ENCODE results near the gene CLDN7. TPM values are rescaled to one million over a fixed set of nuclear protein-coding genes. Genes with fewer than 3 reads are reported as not detected.

Gene CLDN7
- total RNA-seq, 4 donors from 2014 or later, result 3.0 to 9.0 (median 7.4) TPM

GRCh38 chr17:7254511-7254910 is 7.8 kb downstream of the CLDN7 start:
- DNase-seq (ENCODE audit: low spot score), result no peak
- ATAC-seq (ENCODE audit: low FRiP score), result no peak
- no peak for TF ChIP-seq CTCF (IDR thresholded peaks at IDR 0.05)

- DNase-seq (ENCODE audit: low spot score), result no peak
- no peak for TF ChIP-seq CTCF (IDR thresholded peaks at IDR 0.05)
- no peak for ATAC-seq (ENCODE audit: low FRiP score)
Observed at GRCh38 chr17:7253082-7253481, 9.2 kb downstream of the CLDN7 start.

GRCh38 chr17:7252176-7253043 is 9.9 kb downstream of the CLDN7 start, which contains the start of gene ELP5:
Gene ELP5 (plus strand): TSS chr17:7252215. CDS start chr17:7252551, 336 bp downstream.
- TF ChIP-seq CTCF (IDR thresholded peaks at IDR 0.05), result no peak
- DNase-seq (ENCODE audit: low spot score), result peak; percentile 92
- ATAC-seq (ENCODE audit: low FRiP score), result peak; percentile 75

- DNase-seq (ENCODE audit: low spot score) (peak; percentile 96), ATAC-seq (ENCODE audit: low FRiP score) (peak; percentile 95)
- TF ChIP-seq CTCF (IDR thresholded peaks at IDR 0.05), result no peak
Observed at GRCh38 chr17:7251661-7252175, 10.6 kb downstream of the CLDN7 start, which contains the start of gene CTDNEP1. Gene CTDNEP1 (minus strand): TSS chr17:7251734. CDS start chr17:7251296, 438 bp downstream.

- ATAC-seq (ENCODE audit: low FRiP score) (peak; percentile 4), DNase-seq (ENCODE audit: low spot score) (no peak)
- no peak for TF ChIP-seq CTCF (IDR thresholded peaks at IDR 0.05)
Observed at GRCh38 chr17:7250695-7251627, 11.3 kb downstream of the CLDN7 start.

GRCh38 chr17:7249830-7250229 is 12.4 kb downstream of the CLDN7 start:
- TF ChIP-seq CTCF (IDR thresholded peaks at IDR 0.05), result no peak
- no peak for DNase-seq (ENCODE audit: low spot score)
- no peak for ATAC-seq (ENCODE audit: low FRiP score)
